ENCODE measurements around the gene CPVL. TPM values are rescaled to one million over a fixed set of nuclear protein-coding genes. Genes with fewer than 3 reads are reported as not detected.

CPVL gene
- polyA plus RNA-seq, 3 donors, result 410 to 1,111 (median 1,108) TPM

DNA sequence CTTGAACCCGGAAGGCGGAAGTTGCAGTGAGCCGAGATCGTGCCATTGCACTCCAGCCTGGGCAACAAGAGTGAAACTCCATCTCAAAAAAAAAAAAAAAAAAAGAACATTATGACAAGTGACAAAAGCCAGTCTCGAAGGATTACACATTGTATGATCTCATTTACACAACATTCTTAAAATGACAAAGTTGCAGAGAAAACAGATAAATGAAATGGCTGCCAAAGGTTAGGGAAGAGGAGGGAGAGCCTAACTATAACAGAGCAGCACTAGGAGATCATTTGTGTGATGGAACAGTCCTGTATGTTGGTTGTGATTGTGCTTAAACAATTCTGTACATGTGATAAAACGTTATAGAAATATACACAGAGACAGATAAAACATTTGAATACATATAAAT, 16.2 kb upstream of the CPVL start:
- intact Hi-C loops (cut with micrococcal nuclease), result no loop called here
- H3K4me3 Mint-ChIP-seq, result no peak overlapping the region
- peaks cover 5 to 15% (median 9%) of the 10 kb centered on the region in 7 donors for H3K9me3 Mint-ChIP-seq
- TF ChIP-seq, protein P1, sequence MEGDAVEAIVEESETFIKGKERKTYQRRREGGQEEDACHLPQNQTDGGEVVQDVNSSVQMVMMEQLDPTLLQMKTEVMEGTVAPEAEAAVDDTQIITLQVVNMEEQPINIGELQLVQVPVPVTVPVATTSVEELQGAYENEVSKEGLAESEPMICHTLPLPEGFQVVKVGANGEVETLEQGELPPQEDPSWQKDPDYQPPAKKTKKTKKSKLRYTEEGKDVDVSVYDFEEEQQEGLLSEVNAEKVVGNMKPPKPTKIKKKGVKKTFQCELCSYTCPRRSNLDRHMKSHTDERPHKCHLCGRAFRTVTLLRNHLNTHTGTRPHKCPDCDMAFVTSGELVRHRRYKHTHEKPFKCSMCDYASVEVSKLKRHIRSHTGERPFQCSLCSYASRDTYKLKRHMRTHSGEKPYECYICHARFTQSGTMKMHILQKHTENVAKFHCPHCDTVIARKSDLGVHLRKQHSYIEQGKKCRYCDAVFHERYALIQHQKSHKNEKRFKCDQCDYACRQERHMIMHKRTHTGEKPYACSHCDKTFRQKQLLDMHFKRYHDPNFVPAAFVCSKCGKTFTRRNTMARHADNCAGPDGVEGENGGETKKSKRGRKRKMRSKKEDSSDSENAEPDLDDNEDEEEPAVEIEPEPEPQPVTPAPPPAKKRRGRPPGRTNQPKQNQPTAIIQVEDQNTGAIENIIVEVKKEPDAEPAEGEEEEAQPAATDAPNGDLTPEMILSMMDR (IDR thresholded peaks at IDR 0.05), result no peak
- H3K9me3 ChIP-seq (replicated peaks in 1 of 2; ENCODE audit: control insufficient read depth in 1 of 2, insufficient read depth in 1 of 2, low read length in 2 of 2), result peaks cover 5 to 7% of the 10 kb centered on the region in 2 donors
- peaks cover 68% of the 10 kb centered on the region for H4K20me1 ChIP-seq (ENCODE audit: insufficient read depth, low read length)
- no peak overlapping the region for H3K4me3 ChIP-seq (replicated peaks in 1 of 3; ENCODE audit: low read depth in 2 of 3, low read length in 3 of 3)
- H3K4me2 ChIP-seq (replicated peaks; ENCODE audit: extremely low read depth, low read length, poor library complexity, severe bottlenecking), result no peak overlapping the region
- no peaks in the 10 kb centered on the region for H3K27me3 ChIP-seq (ENCODE audit: control insufficient read depth in 2 of 2, insufficient read depth in 2 of 2, low read length in 2 of 2)
- H3K36me3 Mint-ChIP-seq, result peaks cover 9 to 30% of the 10 kb centered on the region in 2 donors
- no peak overlapping the region for H3K27ac Mint-ChIP-seq
- WGBS (ENCODE audit: insufficient coverage), result no CpG with 5 or more reads among the region's 6 CpGs
- no peaks in the 10 kb centered on the region for H3K27me3 Mint-ChIP-seq (ENCODE audit: low read depth in 3 of 3)
- peaks cover 0 to under 1% of the 10 kb centered on the region in 2 donors for H3K36me3 ChIP-seq (replicated peaks in 1 of 2; ENCODE audit: control insufficient read depth in 1 of 2, insufficient read depth in 2 of 2, low read length in 2 of 2)
- peaks cover 16% of the 10 kb centered on the region for H3K4me1 Mint-ChIP-seq
- H3K79me2 ChIP-seq (ENCODE audit: insufficient read depth, low read length), result peaks cover 4% of the 10 kb centered on the region
- no peak overlapping the region for H3K9ac ChIP-seq (ENCODE audit: insufficient read depth, low read length, poor library complexity, severe bottlenecking)
- no peak for DNase-seq
- H2AFZ ChIP-seq (ENCODE audit: insufficient read depth, low read depth, low read length, poor library complexity, severe bottlenecking), result no peak overlapping the region
- no peak overlapping the region for H3K27ac ChIP-seq (ENCODE audit: low read depth in 1 of 2, low read length in 2 of 2)
- H3K4me1 ChIP-seq (ENCODE audit: control insufficient read depth in 1 of 2, insufficient read depth in 2 of 2, low read length in 2 of 2), result peaks cover 6% of the 10 kb centered on the region in 2 donors

DNA sequence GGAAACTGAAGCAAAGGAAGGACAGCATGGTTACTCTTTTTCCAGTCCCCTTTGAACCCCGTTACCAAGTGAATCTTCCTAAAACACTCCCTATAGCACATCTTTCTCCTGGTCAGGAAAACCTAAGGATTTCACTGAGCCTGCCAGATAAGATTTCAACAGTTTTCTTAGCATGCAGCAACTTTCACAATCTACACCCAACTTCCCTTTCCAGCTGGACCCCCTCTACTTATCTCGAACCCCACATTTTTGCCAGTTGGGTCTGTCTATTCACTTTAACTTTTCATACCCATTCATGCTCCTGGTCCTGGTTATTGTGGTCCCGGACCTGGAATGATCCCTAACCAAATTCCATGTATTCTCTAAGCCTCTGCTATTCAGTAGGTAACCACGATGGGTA, 14.9 kb upstream of the CPVL start:
- WGBS (ENCODE audit: insufficient coverage), result 20% methylated on average over 3 of the region's 4 CpGs
- peaks cover 7 to 31% of the 10 kb centered on the region in 2 donors for H3K36me3 Mint-ChIP-seq
- peaks cover 13 to 16% of the 10 kb centered on the region in 2 donors for H3K4me1 ChIP-seq (ENCODE audit: control insufficient read depth in 1 of 2, insufficient read depth in 2 of 2, low read length in 2 of 2)

More for the DNA sequence above, 14.9 kb upstream of the CPVL start:
- intact Hi-C loops (cut with micrococcal nuclease), result no loop called here
- Histone ChIP-seq H3K4me2 (replicated peaks; ENCODE audit: extremely low read depth, low read length, poor library complexity, severe bottlenecking) (no peak overlapping the region), H3K36me3 (replicated peaks in 1 of 2; ENCODE audit: control insufficient read depth in 1 of 2, insufficient read depth in 2 of 2, low read length in 2 of 2) (no peaks in the 10 kb centered on the region), H2AFZ (ENCODE audit: insufficient read depth, low read depth, low read length, poor library complexity, severe bottlenecking) (no peak overlapping the region), H3K4me3 (replicated peaks in 1 of 3; ENCODE audit: low read depth in 2 of 3, low read length in 3 of 3) (no peak overlapping the region), H4K20me1 (ENCODE audit: insufficient read depth, low read length) (peaks cover 69% of the 10 kb centered on the region), H3K9ac (ENCODE audit: insufficient read depth, low read length, poor library complexity, severe bottlenecking) (no peak overlapping the region), H3K79me2 (ENCODE audit: insufficient read depth, low read length) (peaks cover 4% of the 10 kb centered on the region), H3K9me3 (replicated peaks in 1 of 2; ENCODE audit: control insufficient read depth in 1 of 2, insufficient read depth in 1 of 2, low read length in 2 of 2) (peaks cover 4 to 6% of the 10 kb centered on the region in 2 donors), H3K27me3 (ENCODE audit: control insufficient read depth in 2 of 2, insufficient read depth in 2 of 2, low read length in 2 of 2) (no peaks in the 10 kb centered on the region), H3K27ac (ENCODE audit: low read depth in 1 of 2, low read length in 2 of 2) (no peak overlapping the region)
- DNase-seq, result no peak
- Mint-ChIP-seq H3K4me1 (peaks cover 24% of the 10 kb centered on the region), H3K27me3 (ENCODE audit: low read depth in 3 of 3) (peaks cover 0 to 2% (median 0%) of the 10 kb centered on the region in 3 donors), H3K4me3 (no peak overlapping the region), H3K9me3 (peaks cover 5 to 14% (median 7%) of the 10 kb centered on the region in 7 donors), H3K27ac (peak overlapping the region in 1 of 7 donors; percentile 65)
- TF ChIP-seq, protein P1 (IDR thresholded peaks at IDR 0.05), result no peak

Measured in CD14-positive monocyte (primary cell).